HG03432 (cell line): ENCODE results near the gene TWNK.
"Not testable (repeated sequence)": the region's sequence is repeated elsewhere in the genome, so short reads cannot be mapped to it uniquely, and the experiment has no call there.

Experiments used
- ATAC-seq: cut with Tn5 transposase; IDR thresholded peaks from one replicate; pipeline ENCODE4 v1.9.1; 2021; ENCODE audit warnings: mild to moderate bottlenecking, moderate library complexity; ENCODE audit not compliant: unreplicated experiment

Gene TWNK

GRCh38 chr10:101029520-101030295 is 42.4 kb downstream of the TWNK start:
- no peak for ATAC-seq

GRCh38 chr10:101030496-101031127 is 43.3 kb downstream of the TWNK start:
- no peak for ATAC-seq

- ATAC-seq = peak; percentile 90
These were observed 43.9 kb downstream of the TWNK start, which contains the start of the genes PDZD7 and SFXN3 for GRCh38 chr10:101031128-101031795. Gene PDZD7, minus strand, starts transcription at chr10:101031129. Its CDS starts 910 bp downstream, at chr10:101030219. Gene SFXN3, plus strand, starts transcription at chr10:101031234. Its CDS starts 3,461 bp downstream, at chr10:101034695.

- ATAC-seq = peak; percentile 44
These were observed 44.7 kb downstream of the TWNK start for GRCh38 chr10:101031796-101032636.

- peak; percentile 24 for ATAC-seq
These were observed 45.4 kb downstream of the TWNK start for GRCh38 chr10:101032637-101033224.

- ATAC-seq = no peak
These were observed 45.9 kb downstream of the TWNK start for GRCh38 chr10:101033276-101033675.

- ATAC-seq = not testable (repeated sequence)
These were observed 47.1 kb downstream of the TWNK start for GRCh38 chr10:101034404-101034803.

GRCh38 chr10:101035314-101035713 is 48.0 kb downstream of the TWNK start:
- no peak for ATAC-seq

- ATAC-seq = no peak
These were observed 48.8 kb downstream of the TWNK start for GRCh38 chr10:101035916-101036702.

GRCh38 chr10:101036726-101037125 is 49.4 kb downstream of the TWNK start:
- no peak for ATAC-seq

- ATAC-seq = no peak
These were observed 51.1 kb downstream of the TWNK start for GRCh38 chr10:101038484-101038883.

GRCh38 chr10:101040061-101040460 is 52.7 kb downstream of the TWNK start:
- ATAC-seq = no peak

- ATAC-seq = no peak
These were observed 53.5 kb downstream of the TWNK start for GRCh38 chr10:101040851-101041250.

- peak; percentile 52 for ATAC-seq
These were observed 54.0 kb downstream of the TWNK start for GRCh38 chr10:101041252-101041761.

- ATAC-seq = no peak
These were observed 54.8 kb downstream of the TWNK start for GRCh38 chr10:101042118-101042517.

GRCh38 chr10:101042667-101043362 is 55.5 kb downstream of the TWNK start:
- peak; percentile 97 for ATAC-seq

- ATAC-seq = no peak
These were observed 56.0 kb downstream of the TWNK start for GRCh38 chr10:101043363-101043707.
